Esophagus muscularis mucosa (tissue), 4 donors: ENCODE results near the gene MT1G.

ENCODE experiments used
- EP300 ChIP-seq: sonication (generic); formaldehyde crosslinking; IDR thresholded peaks from one replicate; pipeline ENCODE4 v1.6.1; 2017; ENCODE audit warnings: antibody characterized with exemption
- POLR2A ChIP-seq: fragments of 450-650 bp; IDR thresholded peaks from one replicate; pipeline ENCODE4 v1.6.1; 2017; ENCODE audit warnings: antibody characterized with exemption, moderate library complexity, mild to moderate bottlenecking, low read depth
- POLR2AphosphoS5 ChIP-seq, 2 donors: sonication (generic); formaldehyde crosslinking; IDR thresholded peaks; one replicate each; pipeline ENCODE4 v1.6.1; 2017; ENCODE audit warnings: antibody characterized with exemption in 2 of 2
- TF ChIP-seq, protein P1 (sequence below), 3 experiments: fragments of 200-600 bp in 2 of 3; fragments of 450-650 bp in 1 of 3; sonication (generic) in 2 of 3; IDR thresholded peaks; one replicate each; pipeline ENCODE4 v1.5.1; 2017 to 2019; ENCODE audit warnings: antibody characterized with exemption in 3 of 3, mild to moderate bottlenecking in 2 of 3, moderate library complexity in 1 of 3

DNA sequence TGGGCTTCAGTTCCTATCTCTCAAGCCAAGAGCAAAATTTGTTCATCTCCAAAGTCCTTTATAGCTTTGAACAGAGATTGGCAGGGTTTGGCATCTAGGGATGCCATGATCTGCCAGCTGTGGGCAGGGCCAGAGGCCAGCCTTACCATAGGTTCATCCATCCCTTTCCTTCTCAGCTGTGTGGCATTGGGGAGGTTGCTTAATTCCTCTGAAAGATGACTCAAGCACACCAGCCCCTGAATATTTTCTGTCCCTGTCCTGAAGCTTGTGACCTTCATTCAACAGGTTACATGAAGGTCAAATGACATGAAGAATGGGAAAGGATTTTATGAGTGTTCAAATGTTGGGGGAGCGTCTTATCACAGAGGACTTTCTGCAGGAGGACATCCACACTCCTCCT is 3.4 kb downstream of the MT1G start:
- TF ChIP-seq POLR2AphosphoS5 (IDR thresholded peaks at IDR 0.05) = no peak
- TF ChIP-seq POLR2A = no peak
- TF ChIP-seq, protein P1, sequence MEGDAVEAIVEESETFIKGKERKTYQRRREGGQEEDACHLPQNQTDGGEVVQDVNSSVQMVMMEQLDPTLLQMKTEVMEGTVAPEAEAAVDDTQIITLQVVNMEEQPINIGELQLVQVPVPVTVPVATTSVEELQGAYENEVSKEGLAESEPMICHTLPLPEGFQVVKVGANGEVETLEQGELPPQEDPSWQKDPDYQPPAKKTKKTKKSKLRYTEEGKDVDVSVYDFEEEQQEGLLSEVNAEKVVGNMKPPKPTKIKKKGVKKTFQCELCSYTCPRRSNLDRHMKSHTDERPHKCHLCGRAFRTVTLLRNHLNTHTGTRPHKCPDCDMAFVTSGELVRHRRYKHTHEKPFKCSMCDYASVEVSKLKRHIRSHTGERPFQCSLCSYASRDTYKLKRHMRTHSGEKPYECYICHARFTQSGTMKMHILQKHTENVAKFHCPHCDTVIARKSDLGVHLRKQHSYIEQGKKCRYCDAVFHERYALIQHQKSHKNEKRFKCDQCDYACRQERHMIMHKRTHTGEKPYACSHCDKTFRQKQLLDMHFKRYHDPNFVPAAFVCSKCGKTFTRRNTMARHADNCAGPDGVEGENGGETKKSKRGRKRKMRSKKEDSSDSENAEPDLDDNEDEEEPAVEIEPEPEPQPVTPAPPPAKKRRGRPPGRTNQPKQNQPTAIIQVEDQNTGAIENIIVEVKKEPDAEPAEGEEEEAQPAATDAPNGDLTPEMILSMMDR (IDR thresholded peaks at IDR 0.05) = no peak
- TF ChIP-seq EP300 = no peak
